CD4-positive, alpha-beta T cell (primary cell): ENCODE results near the gene PRM2. TPM values are rescaled to one million over a fixed set of nuclear protein-coding genes. Genes with fewer than 3 reads are reported as not detected.
"Not testable (repeated sequence)": the region's sequence is repeated elsewhere in the genome, so short reads cannot be mapped to it uniquely, and the experiment has no call there.

ENCODE experiments used
- ATAC-seq: fragments of 200-7000 bp; cut with Tn5 transposase; one replicate; pipeline ENCODE4 v1.10.0; 2022; ENCODE audit warnings: mild to moderate bottlenecking; ENCODE audit not compliant: poor library complexity
- CTCF ChIA-PET: fragments of 350-600 bp; sonication (Branson Sonifier 250); formaldehyde crosslinking; loops from one replicate; lab custom pipeline; 2021; ENCODE audit warnings: antibody characterized with exemption, inconsistent platforms; lab: Charles Lee
- POLR2A ChIA-PET: fragments of 350-600 bp; sonication (Branson Sonifier 250); formaldehyde crosslinking; loops from one replicate; lab custom pipeline; 2021; ENCODE audit warnings: antibody characterized with exemption, inconsistent platforms; lab: Charles Lee
- DNase-seq, 14 experiments: peaks; one replicate each; pipeline ENCODE4 v3.0.0-alpha.2; 2013 to 2020; ENCODE audit warnings: mixed read lengths in 2 of 14
- H3K27ac ChIP-seq, 2 donors: one replicate each; pipeline versions ENCODE4 v1.5.1 to v1.7.0; 2013; ENCODE audit warnings: low read length in 2 of 2, low read depth in 1 of 2, mild to moderate bottlenecking in 1 of 2
- H3K27me3 ChIP-seq, 2 experiments: 1 replicate in 1 of 2; 2 replicates in 1 of 2; pipeline versions ENCODE4 v1.6.1 to v1.7.0; 2013; ENCODE audit warnings: low read length in 2 of 2, control low read depth in 1 of 2, mild to moderate bottlenecking in 1 of 2, moderate library complexity in 1 of 2; ENCODE audit not compliant: insufficient read depth in 2 of 2, control insufficient read depth in 1 of 2
- H3K36me3 ChIP-seq: one replicate; pipeline ENCODE4 v1.6.1; 2013; ENCODE audit warnings: low read length, control low read depth; ENCODE audit not compliant: insufficient read depth
- H3K4me1 ChIP-seq: one replicate; pipeline ENCODE4 v1.6.1; 2013; ENCODE audit warnings: low read length, control low read depth; ENCODE audit not compliant: insufficient read depth
- H3K4me3 ChIP-seq: one replicate; pipeline ENCODE4 v1.5.1; 2013; ENCODE audit warnings: mild to moderate bottlenecking, low read length, moderate library complexity
- H3K9me3 ChIP-seq, 2 experiments: 1 replicate in 1 of 2; 2 replicates in 1 of 2; pipeline versions ENCODE4 v1.6.1 to v1.7.0; 2013; ENCODE audit warnings: low read length in 2 of 2, mild to moderate bottlenecking in 2 of 2, control low read depth in 1 of 2, moderate library complexity in 1 of 2; ENCODE audit not compliant: control insufficient read depth in 1 of 2, insufficient read depth in 1 of 2
- H3K27ac Mint-ChIP-seq: one replicate; pipeline ENCODE4 v1.8.0; 2020; ENCODE audit warnings: mixed read lengths
- H3K27me3 Mint-ChIP-seq: one replicate; pipeline ENCODE4 v1.8.0; 2021; ENCODE audit warnings: mixed read lengths
- H3K36me3 Mint-ChIP-seq: one replicate; pipeline ENCODE4 v1.8.0; 2021; ENCODE audit warnings: low read depth, mixed read lengths
- H3K4me1 Mint-ChIP-seq: one replicate; pipeline ENCODE4 v1.8.0; 2021; ENCODE audit warnings: low read depth, mixed read lengths
- H3K4me3 Mint-ChIP-seq: one replicate; pipeline ENCODE4 v1.8.0; 2020; ENCODE audit warnings: mild to moderate bottlenecking, mixed read lengths
- H3K9me3 Mint-ChIP-seq: one replicate; pipeline ENCODE4 v1.8.0; 2020; ENCODE audit warnings: mixed read lengths
- intact Hi-C, 2 experiments: fragments of 100-400 bp; cut with DNase I in 1 of 2; cut with micrococcal nuclease in 1 of 2; formaldehyde crosslinking; loops; one replicate each; pipeline versions ENCODE4 v1.15.1 to v1.9.0; 2023 to 2025; cut with DNase I, micrococcal nuclease
- total RNA-seq, 174 experiments: library from RNA in 2 of 174; stranded (reverse) in 2 of 174; gene quantifications; one replicate each; pipeline ENCODE4 v1.2.3 and lab custom pipeline; 2021 to 2026
- TF ChIP-seq, protein P1 (sequence below): fragments of 200-600 bp; IDR thresholded peaks from one replicate; pipeline ENCODE4 v1.8.0; 2022; ENCODE audit warnings: antibody characterized with exemption, mild to moderate bottlenecking

PRM2 gene
- total RNA-seq, 2 experiments from 2014 or later: not detected

GRCh38 chr16:11299865-11300559 lies 23.7 kb upstream of the PRM2 start:
- H3K4me3 ChIP-seq: no peak overlapping the region
- Mint-ChIP-seq H3K9me3 (no peaks in the 10 kb centered on the region), H3K27ac (no peak overlapping the region), H3K27me3 (no peaks in the 10 kb centered on the region), H3K36me3 (no peaks in the 10 kb centered on the region), H3K4me3 (no peak overlapping the region), H3K4me1 (peaks cover 26% of the 10 kb centered on the region)
- H3K27ac ChIP-seq: no peak overlapping the region
- H3K9me3 ChIP-seq: no peaks in the 10 kb centered on the region
- ATAC-seq: no peak
- ChIA-PET CTCF (no interaction called here), POLR2A (interaction anchor here (3.7 kb wide), 1 partner anchor 11 kb away, joined by 29 read pairs; no protein-coding TSS in a partner anchor)
- intact Hi-C loops: loop anchor here in 1 of 2 experiments (5.0 kb wide), 1 partner anchor 43 kb away; the partner anchor contains the start of gene SOCS1
- TF ChIP-seq, protein P1, sequence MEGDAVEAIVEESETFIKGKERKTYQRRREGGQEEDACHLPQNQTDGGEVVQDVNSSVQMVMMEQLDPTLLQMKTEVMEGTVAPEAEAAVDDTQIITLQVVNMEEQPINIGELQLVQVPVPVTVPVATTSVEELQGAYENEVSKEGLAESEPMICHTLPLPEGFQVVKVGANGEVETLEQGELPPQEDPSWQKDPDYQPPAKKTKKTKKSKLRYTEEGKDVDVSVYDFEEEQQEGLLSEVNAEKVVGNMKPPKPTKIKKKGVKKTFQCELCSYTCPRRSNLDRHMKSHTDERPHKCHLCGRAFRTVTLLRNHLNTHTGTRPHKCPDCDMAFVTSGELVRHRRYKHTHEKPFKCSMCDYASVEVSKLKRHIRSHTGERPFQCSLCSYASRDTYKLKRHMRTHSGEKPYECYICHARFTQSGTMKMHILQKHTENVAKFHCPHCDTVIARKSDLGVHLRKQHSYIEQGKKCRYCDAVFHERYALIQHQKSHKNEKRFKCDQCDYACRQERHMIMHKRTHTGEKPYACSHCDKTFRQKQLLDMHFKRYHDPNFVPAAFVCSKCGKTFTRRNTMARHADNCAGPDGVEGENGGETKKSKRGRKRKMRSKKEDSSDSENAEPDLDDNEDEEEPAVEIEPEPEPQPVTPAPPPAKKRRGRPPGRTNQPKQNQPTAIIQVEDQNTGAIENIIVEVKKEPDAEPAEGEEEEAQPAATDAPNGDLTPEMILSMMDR: no peak
- H3K27me3 ChIP-seq: no peaks in the 10 kb centered on the region
- no peak for DNase-seq
- peaks cover 24% of the 10 kb centered on the region for H3K4me1 ChIP-seq
- H3K36me3 ChIP-seq: no peaks in the 10 kb centered on the region

- ChIA-PET POLR2A (interaction anchor here (0.8 to 3.7 kb wide), 3 partner anchors 12 to 43 kb away, joined by 3 to 47 read pairs (median 29); partner anchors contain the start of gene SOCS1), CTCF (interaction anchor here (1.6 to 2.5 kb wide), 3 partner anchors 43 to 335 kb away, joined by 4 to 14 read pairs (median 9); partner anchors contain the start of gene SOCS1)
- H3K27me3 ChIP-seq, H3K27me3 Mint-ChIP-seq, H3K9me3 Mint-ChIP-seq, H3K27ac Mint-ChIP-seq, H3K36me3 ChIP-seq, H3K4me3 ChIP-seq, H3K27ac ChIP-seq, H3K36me3 Mint-ChIP-seq, ATAC-seq, H3K9me3 ChIP-seq: not testable (repeated sequence)
- peaks cover 24% of the 10 kb centered on the region for H3K4me1 ChIP-seq
- peak in 3 of 14 experiments; percentile 8 to 27 (median 22) for DNase-seq
- intact Hi-C loops: loop anchor here in 1 of 2 experiments (5.0 kb wide), 1 partner anchor 42 kb away; the partner anchor contains the start of gene SOCS1
- peaks cover 26% of the 10 kb centered on the region for H3K4me1 Mint-ChIP-seq
- peak overlapping the region; percentile 36 for H3K4me3 Mint-ChIP-seq
Observed at GRCh38 chr16:11298950-11299547, 22.8 kb upstream of the PRM2 start.

DNA sequence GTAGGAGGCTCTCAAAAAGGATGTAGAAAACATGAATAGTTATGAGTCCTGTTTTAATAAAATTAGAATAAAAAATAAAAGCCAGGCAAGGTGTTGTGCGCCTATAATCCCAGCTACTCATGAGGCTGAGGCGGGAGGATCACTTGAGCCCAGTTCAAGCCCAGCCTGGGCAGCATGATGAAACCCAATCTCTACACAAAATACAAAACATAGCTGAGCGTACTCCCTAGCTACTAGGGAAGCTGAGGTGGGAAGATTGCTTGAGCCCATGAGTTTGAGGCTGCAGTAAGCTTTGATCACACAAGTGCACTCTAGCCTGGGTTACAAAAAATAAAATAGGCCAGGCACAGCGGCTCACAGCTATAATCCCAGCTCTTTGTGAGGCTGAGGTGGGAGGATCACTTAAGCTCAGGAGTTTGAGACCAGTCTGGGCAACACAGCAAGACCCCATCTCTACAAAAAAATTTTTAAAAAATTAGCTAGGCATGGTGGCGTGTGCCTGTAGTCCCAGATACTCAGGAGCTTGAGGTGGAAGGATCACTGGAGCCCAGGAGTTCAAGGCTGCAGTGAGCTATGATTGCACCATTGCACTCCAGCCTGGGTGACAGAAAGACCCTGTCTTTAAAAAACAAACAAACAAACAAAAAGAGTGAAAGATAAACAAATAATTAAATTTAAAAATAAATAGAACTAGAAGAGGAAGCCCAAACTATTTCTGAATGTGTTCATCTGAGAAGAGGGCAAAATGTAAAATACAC lies 22.0 kb upstream of the PRM2 start:
- Histone ChIP-seq H3K36me3 (no peaks in the 10 kb centered on the region), H3K4me1 (peaks cover 24% of the 10 kb centered on the region), H3K9me3 (no peaks in the 10 kb centered on the region), H3K27ac (no peak overlapping the region), H3K4me3 (no peak overlapping the region), H3K27me3 (no peaks in the 10 kb centered on the region)
- Mint-ChIP-seq H3K36me3 (no peaks in the 10 kb centered on the region), H3K27ac (peak overlapping the region; percentile 73), H3K27me3 (no peaks in the 10 kb centered on the region), H3K4me3 (peak overlapping the region; percentile 82), H3K4me1 (peaks cover 28% of the 10 kb centered on the region), H3K9me3 (no peaks in the 10 kb centered on the region)
- TF ChIP-seq, protein P1: no peak
- no peak for DNase-seq
- CTCF ChIA-PET: interaction anchor here (0.7 to 2.5 kb wide), 10 partner anchors 16 to 334 kb away, joined by 3 to 14 read pairs (median 4); partner anchors contain the start of gene SOCS1
- intact Hi-C loops: loop anchor here in 1 of 2 experiments (5.0 kb wide), 1 partner anchor 41 kb away; the partner anchor contains the start of gene SOCS1
- no peak for ATAC-seq
- POLR2A ChIA-PET: interaction anchor here (0.8 to 3.7 kb wide), 7 partner anchors 12 to 74 kb away, joined by 3 to 47 read pairs (median 11); partner anchors contain the start of gene SOCS1
